GM18505 (cell line): Measurements from ENCODE around the gene SRBD1.

Experiments used
- ATAC-seq: cut with Tn5 transposase; IDR thresholded peaks from one replicate; pipeline ENCODE4 v1.9.1; 2021; ENCODE audit not compliant: unreplicated experiment
- POLR2A ChIP-seq: IDR thresholded peaks from 4 replicates; pipeline ENCODE4 v1.6.1; 2011; ENCODE audit warnings: borderline replicate concordance; ENCODE audit not compliant: insufficient read depth, insufficient read length; ENCODE audit errors: extremely low read depth

The SRBD1 gene

GRCh38 chr2:45409677-45410076, 201.4 kb downstream of the SRBD1 start:
- no peak for ATAC-seq
- TF ChIP-seq POLR2A = no peak

DNA sequence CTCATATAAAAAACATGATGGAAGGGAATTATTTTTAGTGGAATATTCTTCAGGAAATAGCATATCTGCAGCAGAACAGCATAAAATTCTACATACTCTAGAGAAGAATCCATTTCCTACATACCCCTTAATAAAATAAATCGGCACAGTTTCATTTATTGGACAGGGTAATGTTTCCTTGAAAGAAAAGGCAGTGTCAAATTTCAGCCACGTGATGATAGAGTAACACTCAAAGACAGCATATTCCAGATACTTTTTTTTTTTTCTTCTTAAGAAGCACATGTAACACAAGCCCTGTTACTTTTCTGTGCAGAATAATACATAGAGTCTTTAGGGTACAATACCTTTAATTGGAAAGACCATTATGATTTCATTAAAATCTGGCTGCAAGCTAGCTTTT, 204.4 kb downstream of the SRBD1 start:
- TF ChIP-seq POLR2A = no peak
- ATAC-seq = no peak

- ATAC-seq = no peak
- no peak for TF ChIP-seq POLR2A
Observed at GRCh38 chr2:45404807-45405297, 206.2 kb downstream of the SRBD1 start.

GRCh38 chr2:45403036-45403435, 208.0 kb downstream of the SRBD1 start:
- no peak for ATAC-seq
- TF ChIP-seq POLR2A = no peak

DNA sequence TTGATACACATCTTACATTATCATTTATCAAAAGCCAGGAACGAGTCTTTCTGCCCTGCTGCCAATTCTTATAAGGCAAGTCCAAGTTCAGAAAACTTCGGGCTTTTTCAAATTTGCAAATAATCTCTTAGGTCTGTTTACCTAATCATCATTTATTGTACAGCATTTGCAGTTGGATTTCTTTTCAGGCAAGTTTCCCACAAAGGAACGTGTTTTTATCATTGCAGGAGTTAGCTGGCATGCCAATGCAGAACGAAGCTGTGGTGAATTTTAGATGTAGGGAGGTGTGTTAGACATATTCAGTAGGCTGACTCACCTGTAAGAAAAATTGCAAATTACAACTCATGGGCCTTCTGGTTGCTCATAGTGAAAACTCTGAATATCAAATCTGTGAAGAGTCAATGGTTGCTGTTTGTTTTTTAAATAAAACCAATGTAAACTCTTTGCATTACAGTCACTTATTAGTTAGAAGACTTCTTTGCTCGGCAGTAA, 209.6 kb downstream of the SRBD1 start:
- no peak for ATAC-seq
- no peak for TF ChIP-seq POLR2A

DNA sequence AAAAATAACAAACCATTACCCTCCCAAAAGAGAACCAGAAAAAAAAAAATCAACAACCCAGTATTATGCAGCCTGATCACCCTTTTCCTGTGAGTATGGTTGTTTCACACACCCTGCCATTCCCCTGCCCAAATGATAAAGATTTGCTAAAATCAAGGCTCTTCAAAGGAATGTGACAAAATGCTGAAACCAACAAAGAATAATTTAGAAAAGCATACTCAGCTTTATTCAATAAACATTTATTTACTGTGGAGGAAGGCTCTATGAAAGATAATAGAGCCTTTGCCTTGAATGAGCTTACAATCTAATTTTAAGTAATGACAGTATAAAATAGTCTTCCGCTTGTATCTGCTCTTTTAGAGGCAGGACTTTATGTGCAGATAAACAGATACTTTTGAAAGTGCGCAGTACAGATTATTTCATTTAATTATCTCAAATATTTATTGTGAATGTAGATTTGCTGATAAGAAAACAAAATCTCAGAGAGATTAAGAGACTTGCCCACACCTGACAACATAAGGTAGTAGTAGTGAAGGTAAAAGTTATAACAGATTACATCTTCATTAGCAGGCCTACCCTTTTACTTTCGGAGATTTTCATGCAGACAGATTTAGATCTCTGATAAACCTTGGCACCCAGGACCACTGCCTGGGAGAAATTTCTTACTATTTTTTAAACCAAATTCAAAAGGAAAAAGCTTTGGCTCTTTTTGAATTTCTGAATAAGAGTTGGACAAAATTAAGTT, 211.9 kb downstream of the SRBD1 start:
- TF ChIP-seq POLR2A = no peak
- ATAC-seq = no peak

GRCh38 chr2:45397292-45397691, 213.8 kb downstream of the SRBD1 start:
- no peak for TF ChIP-seq POLR2A
- ATAC-seq = no peak

GRCh38 chr2:45396671-45397070, 214.4 kb downstream of the SRBD1 start:
- no peak for TF ChIP-seq POLR2A
- no peak for ATAC-seq

GRCh38 chr2:45394842-45395241, 216.2 kb downstream of the SRBD1 start:
- no peak for ATAC-seq
- TF ChIP-seq POLR2A = no peak

DNA sequence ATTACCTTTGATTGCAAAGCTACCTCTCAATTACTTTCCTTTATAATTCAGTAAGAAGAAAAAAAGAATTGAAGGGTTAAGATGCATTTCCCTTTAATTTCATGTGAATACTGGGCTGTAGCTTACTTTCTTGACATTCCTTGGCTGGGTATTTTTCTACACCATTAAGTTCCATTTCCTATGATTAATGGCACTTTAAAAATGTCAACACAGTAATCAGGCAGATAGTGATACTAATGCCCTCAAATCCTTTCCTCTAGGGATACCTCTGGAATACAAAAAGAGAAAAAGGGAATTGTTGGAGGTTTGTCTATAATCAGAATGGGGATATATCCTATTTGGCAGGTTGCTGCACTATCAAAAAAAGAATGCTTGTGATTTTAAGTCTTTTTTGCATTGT, 216.9 kb downstream of the SRBD1 start:
- no peak for TF ChIP-seq POLR2A
- no peak for ATAC-seq

DNA sequence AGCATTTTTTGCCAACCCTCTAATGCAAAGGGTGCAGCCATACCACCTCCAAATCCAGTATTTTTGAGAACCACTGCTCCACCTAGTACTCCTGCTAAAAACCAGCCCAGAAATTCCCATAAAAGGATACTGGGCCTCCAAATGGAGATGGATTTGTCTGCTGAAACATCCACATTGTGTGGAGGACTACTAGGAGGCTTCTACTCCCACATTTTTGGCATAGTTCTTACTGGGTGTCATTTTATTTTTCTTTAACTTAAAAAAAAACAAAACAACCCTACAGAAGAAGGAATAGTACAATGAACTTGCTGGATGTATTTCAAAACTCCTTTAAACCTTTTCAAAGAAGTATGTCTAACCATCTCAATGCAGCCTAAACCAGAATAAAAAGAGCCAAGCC, 219.2 kb downstream of the SRBD1 start:
- no peak for ATAC-seq

GRCh38 chr2:45390861-45391260, 220.2 kb downstream of the SRBD1 start:
- no peak for TF ChIP-seq POLR2A
- ATAC-seq = no peak

More for the DNA sequence above, 219.2 kb downstream of the SRBD1 start:
- TF ChIP-seq POLR2A = no peak

GRCh38 chr2:45390441-45390840, 220.6 kb downstream of the SRBD1 start:
- TF ChIP-seq POLR2A = no peak
- ATAC-seq = no peak

GRCh38 chr2:45388541-45389100, 222.4 kb downstream of the SRBD1 start:
- TF ChIP-seq POLR2A = no peak
- ATAC-seq = no peak

DNA sequence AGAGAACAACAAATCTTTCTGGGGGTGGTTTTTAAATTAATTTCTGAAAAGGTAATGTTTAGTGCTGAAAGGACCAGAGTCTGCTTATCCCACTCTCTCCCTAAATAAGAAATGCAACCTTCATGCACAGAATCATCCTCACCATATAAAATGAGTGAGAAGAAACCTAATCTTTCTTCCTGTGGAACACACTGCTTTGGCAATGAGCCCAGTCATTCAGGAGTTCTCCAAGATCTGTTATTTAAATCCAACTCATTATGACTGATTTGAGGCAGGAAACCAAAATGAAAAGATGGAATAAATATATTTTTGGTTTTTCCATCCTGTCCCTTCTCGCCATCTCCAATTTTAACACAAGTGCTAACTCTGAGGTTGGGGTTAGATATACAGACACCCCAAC, 228.3 kb downstream of the SRBD1 start:
- TF ChIP-seq POLR2A = no peak
- no peak for ATAC-seq

DNA sequence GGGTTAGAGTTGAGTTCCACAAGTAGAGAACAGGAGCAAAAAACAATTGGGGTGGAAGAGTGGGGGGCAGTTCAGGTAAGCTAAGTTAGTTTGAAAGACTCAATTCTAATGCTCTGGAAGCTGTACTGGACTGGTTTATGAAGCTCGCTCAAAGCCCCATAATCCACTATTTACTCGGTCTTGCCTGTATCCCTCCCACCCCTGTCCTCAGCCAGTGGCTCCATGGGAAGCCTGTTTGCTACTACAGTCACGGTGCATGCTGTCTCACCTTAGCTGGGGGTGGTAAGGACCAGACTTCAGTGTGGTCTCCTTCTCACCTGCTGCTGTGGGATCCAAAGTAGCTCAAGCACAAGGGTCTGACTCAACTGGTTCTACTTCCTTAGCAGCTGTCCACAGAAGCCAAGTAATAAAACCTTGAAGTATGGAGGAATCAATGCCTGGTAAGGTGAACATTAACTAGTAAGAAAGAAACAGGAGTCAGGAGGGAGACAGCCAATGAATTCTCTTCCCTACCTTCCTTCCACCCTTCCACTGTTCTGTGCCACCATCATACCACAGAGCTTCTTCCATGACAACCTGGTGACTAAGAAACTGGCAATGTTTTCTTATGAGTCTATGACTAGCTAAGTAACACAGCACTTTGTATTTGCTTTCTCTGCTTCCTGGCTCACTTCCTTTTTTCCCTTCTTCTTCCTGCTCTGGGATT, 230.8 kb downstream of the SRBD1 start:
- no peak for ATAC-seq
- TF ChIP-seq POLR2A = no peak
